Measurements from ENCODE around the gene SKAP2.

SKAP2 gene

DNA sequence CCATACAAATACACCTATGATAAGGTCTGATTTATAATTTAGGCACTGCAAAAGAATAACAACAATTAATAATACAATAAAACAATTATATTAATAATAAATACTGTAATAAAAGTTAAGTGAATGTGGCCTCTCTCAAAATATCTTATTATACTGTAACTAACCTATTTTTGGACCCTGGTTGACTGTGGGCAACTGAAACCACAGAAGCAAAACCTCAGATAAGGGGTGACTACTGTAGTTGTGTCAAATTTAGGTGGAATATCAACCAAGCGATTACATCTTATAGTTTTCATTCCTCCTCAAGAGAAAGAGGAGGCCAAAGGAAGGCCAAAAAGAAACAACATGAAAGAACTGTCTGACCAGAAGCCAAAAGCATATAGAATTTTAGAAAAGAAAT, 103.9 kb downstream of the SKAP2 start:
- no peak for DNase-seq (ENCODE audit: extremely low read depth, low read depth)
- TF ChIP-seq CTCF (IDR thresholded peaks at IDR 0.05; ENCODE audit: low read depth, low read length), result no peak

DNA sequence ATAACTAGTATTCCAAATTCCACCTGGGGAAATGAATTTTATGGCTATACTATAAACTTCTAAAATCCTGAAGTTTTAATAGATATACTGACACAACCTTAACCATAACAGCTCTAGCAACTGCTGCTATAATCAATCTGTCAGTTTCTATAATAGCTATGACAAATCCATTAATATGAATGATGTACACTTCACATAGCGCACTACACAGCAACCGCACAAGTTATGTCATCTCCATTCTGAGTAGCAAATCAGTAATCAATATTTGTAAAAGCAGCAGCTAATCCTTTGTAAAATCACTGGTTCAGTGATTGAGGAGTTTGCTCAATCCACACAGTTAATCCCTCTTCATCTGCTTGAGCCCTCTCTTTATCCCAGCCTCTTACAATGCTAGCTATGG, 105.3 kb downstream of the SKAP2 start:
- TF ChIP-seq CTCF (IDR thresholded peaks at IDR 0.05; ENCODE audit: low read depth, low read length), result no peak
- DNase-seq (ENCODE audit: extremely low read depth, low read depth), result no peak

GRCh38 chr7:26743205-26743604, 121.2 kb downstream of the SKAP2 start:
- TF ChIP-seq CTCF (IDR thresholded peaks at IDR 0.05; ENCODE audit: low read depth, low read length), result no peak
- DNase-seq (ENCODE audit: extremely low read depth, low read depth), result no peak

GRCh38 chr7:26735976-26736600, 128.3 kb downstream of the SKAP2 start:
- DNase-seq (ENCODE audit: extremely low read depth, low read depth), result no peak
- TF ChIP-seq CTCF (IDR thresholded peaks at IDR 0.05; ENCODE audit: low read depth, low read length), result no peak

- no peak for DNase-seq (ENCODE audit: extremely low read depth, low read depth)
- no peak for TF ChIP-seq CTCF (IDR thresholded peaks at IDR 0.05; ENCODE audit: low read depth, low read length)
These were observed 135.1 kb downstream of the SKAP2 start for GRCh38 chr7:26729150-26729775.

DNA sequence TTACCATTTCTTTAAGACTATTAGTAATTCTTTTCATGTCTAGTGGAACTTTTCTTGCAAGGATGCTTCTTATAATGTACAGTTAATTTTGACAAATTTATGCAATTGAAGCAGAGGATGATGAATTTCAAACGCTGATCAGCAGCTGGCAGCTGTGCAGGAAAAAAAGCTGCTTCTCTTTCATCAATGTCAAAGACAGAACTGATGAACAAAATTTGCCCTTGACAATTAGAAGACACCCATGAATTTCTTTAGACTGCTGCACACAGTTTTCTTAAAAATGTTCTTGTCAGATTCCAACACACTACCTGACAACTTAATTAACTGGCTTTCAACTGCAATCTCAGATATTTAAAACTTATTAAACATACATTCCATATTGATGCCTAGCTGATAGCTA, 138.3 kb downstream of the SKAP2 start:
- DNase-seq (ENCODE audit: extremely low read depth, low read depth), result no peak
- TF ChIP-seq CTCF (IDR thresholded peaks at IDR 0.05; ENCODE audit: low read depth, low read length), result no peak

GRCh38 chr7:26724795-26725194, 139.6 kb downstream of the SKAP2 start:
- TF ChIP-seq CTCF (IDR thresholded peaks at IDR 0.05; ENCODE audit: low read depth, low read length), result no peak
- no peak for DNase-seq (ENCODE audit: extremely low read depth, low read depth)
